ENCODE results near the gene MUC6.

GRCh38 chr11:963852-964251 lies 72.7 kb downstream of the MUC6 start:
- no peak for TF ChIP-seq EP300 (IDR thresholded peaks at IDR 0.05; ENCODE audit: borderline replicate concordance)
- no peak for TF ChIP-seq CEBPB (IDR thresholded peaks at IDR 0.05)
- TF ChIP-seq ZBTB7A (IDR thresholded peaks at IDR 0.05; ENCODE audit: low read depth) = no peak
- TF ChIP-seq REST (IDR thresholded peaks at IDR 0.05; ENCODE audit: low read depth) = no peak
- TF ChIP-seq TCF12 (IDR thresholded peaks at IDR 0.05; ENCODE audit: low read depth) = no peak
- TF ChIP-seq TAF1 (IDR thresholded peaks at IDR 0.05; ENCODE audit: low read depth) = no peak
- no peak for TF ChIP-seq TEAD4 (IDR thresholded peaks at IDR 0.05)
- no peak for TF ChIP-seq MAX (IDR thresholded peaks at IDR 0.05)
- no peak for TF ChIP-seq EGR1 (IDR thresholded peaks at IDR 0.05)
- TF ChIP-seq CREB1 (IDR thresholded peaks at IDR 0.05; ENCODE audit: low read depth) = no peak
- TF ChIP-seq YY1 (IDR thresholded peaks at IDR 0.05; ENCODE audit: low read depth) = no peak
- no peak for TF ChIP-seq FOXM1 (IDR thresholded peaks at IDR 0.05; ENCODE audit: borderline replicate concordance, low read depth)
- no peak for TF ChIP-seq NFIC (IDR thresholded peaks at IDR 0.05)
- no peak for TF ChIP-seq RAD21 (IDR thresholded peaks at IDR 0.05; ENCODE audit: low read depth)

Measured in Ishikawa (cell line).